ENCODE measurements around the gene A4GALT. TPM values are rescaled to one million over a fixed set of nuclear protein-coding genes. Genes with fewer than 3 reads are reported as not detected.

The A4GALT gene
- total and polyA plus RNA-seq, 2 of the 13 experiments (the other 11 are each of a cell fraction or from before 2014, with no cell fraction given) = 0.09 to 1.1 TPM

DNA sequence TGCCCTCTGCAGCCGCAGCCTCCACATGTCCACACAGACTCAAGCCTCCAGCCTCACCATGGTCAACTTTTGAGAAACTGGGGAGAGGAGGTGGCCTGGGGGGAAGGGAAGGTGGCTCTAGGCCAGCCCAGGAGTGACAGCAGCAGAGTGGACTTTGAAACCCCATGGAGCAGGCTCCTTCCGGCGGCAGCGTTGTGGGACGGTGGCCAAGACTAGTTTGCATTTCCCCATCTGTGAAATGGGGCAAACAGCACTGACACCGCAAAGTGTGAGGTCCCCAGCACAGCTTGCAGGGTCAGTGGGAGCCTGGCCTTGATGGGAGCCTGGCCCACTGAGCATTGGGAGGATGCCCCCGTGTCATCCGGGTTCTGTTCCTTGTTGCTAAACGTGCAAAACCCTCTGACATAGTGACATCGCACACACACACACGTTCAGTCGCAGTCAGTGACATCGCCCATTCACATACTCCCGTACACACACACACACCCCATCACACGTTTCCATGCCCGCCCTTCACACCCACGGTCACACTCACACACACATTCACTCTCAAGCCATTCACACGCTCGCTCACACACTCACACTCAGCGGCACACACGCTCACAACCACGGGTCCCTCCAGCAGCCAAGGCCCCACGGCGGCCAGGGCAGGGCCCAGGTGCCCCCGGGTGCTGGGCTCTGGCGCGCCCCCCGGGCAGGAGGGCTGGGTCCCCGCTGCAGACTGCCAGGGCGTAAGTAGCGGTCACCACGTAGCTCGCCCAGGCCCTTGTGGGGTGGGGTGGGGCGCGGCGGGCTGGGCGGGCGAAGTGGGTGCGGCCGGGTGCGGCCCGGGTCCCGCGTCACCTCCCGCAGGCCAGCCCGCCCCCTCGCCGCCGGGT, 72.1 kb downstream of the A4GALT start (continued):
- TF ChIP-seq ZNF350 (CRISPR knock-in tag; IDR thresholded peaks at IDR 0.05; ENCODE audit: borderline replicate concordance, low read depth) (peak; percentile 83; the same call in 1 of the 2 replicates), ZNF264 (CRISPR knock-in tag; IDR thresholded peaks at IDR 0.05) (peak; percentile 86), NR2F6 (IDR thresholded peaks at IDR 0.05) (peak; percentile 62; the same call in 1 of the 2 replicates), NR2F6 (CRISPR knock-in tag; IDR thresholded peaks at IDR 0.05) (peak; percentile 79), BRD4 (CRISPR knock-in tag; IDR thresholded peaks at IDR 0.05) (peak; percentile 40; the same call in 1 of the 2 replicates), HNRNPH1 (optimal IDR thresholded peaks at IDR 0.05; ENCODE audit: low read depth, low read length) (peak; percentile 11), THYN1 (CRISPR knock-in tag; IDR thresholded peaks at IDR 0.05; ENCODE audit: borderline replicate concordance, low read depth) (no peak), ZSCAN31 (CRISPR knock-in tag; IDR thresholded peaks at IDR 0.05; ENCODE audit: low read depth) (peak; percentile 9; the same call in 1 of the 2 replicates), GATAD2A (CRISPR knock-in tag; IDR thresholded peaks at IDR 0.05) (peak; percentile 80), ZNF614 (CRISPR knock-in tag; IDR thresholded peaks at IDR 0.05; ENCODE audit: borderline replicate concordance) (peak; percentile 64; the same call in 1 of the 2 replicates), HDAC2 (CRISPR knock-in tag; IDR thresholded peaks at IDR 0.05) (peak; percentile 92), TBX3 (IDR thresholded peaks at IDR 0.05; ENCODE audit: borderline replicate concordance) (0 out of 2 replicates have a peak, but pooled peaks have one; percentile 27), ESRRA (CRISPR knock-in tag; IDR thresholded peaks at IDR 0.05; ENCODE audit: low read depth) (peak; percentile 19; the same call in 1 of the 2 replicates), ZNF7 (CRISPR knock-in tag; IDR thresholded peaks at IDR 0.05) (no peak), ZNF160 (CRISPR knock-in tag; IDR thresholded peaks at IDR 0.05) (peak; percentile 25; the same call in 1 of the 2 replicates), ZNF720 (CRISPR knock-in tag; IDR thresholded peaks at IDR 0.05) (no peak), SIX4 (CRISPR knock-in tag; IDR thresholded peaks at IDR 0.05) (peak; percentile 38; the same call in 1 of the 2 replicates), CHD4 (IDR thresholded peaks at IDR 0.05; ENCODE audit: borderline replicate concordance, low read length) (peak; percentile 47; the same call in 1 of the 2 replicates)
- TF ChIP-seq, protein P1, sequence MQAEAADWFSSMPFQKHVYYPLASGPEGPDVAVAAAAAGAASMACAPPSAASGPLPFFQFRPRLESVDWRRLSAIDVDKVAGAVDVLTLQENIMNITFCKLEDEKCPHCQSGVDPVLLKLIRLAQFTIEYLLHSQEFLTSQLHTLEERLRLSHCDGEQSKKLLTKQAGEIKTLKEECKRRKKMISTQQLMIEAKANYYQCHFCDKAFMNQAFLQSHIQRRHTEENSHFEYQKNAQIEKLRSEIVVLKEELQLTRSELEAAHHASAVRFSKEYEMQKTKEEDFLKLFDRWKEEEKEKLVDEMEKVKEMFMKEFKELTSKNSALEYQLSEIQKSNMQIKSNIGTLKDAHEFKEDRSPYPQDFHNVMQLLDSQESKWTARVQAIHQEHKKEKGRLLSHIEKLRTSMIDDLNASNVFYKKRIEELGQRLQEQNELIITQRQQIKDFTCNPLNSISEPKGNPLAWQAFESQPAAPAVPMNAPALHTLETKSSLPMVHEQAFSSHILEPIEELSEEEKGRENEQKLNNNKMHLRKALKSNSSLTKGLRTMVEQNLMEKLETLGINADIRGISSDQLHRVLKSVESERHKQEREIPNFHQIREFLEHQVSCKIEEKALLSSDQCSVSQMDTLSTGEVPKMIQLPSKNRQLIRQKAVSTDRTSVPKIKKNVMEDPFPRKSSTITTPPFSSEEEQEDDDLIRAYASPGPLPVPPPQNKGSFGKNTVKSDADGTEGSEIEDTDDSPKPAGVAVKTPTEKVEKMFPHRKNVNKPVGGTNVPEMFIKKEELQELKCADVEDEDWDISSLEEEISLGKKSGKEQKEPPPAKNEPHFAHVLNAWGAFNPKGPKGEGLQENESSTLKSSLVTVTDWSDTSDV (CRISPR knock-in tag; IDR thresholded peaks at IDR 0.05) = peak; percentile 33; the same call in 1 of the 2 replicates
- TF ChIP-seq, protein P2, sequence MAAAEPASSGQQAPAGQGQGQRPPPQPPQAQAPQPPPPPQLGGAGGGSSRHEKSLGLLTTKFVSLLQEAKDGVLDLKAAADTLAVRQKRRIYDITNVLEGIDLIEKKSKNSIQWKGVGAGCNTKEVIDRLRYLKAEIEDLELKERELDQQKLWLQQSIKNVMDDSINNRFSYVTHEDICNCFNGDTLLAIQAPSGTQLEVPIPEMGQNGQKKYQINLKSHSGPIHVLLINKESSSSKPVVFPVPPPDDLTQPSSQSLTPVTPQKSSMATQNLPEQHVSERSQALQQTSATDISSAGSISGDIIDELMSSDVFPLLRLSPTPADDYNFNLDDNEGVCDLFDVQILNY (CRISPR knock-in tag; conservative IDR thresholded peaks at IDR 0.05) = no peak
- TF ChIP-seq, protein P3, sequence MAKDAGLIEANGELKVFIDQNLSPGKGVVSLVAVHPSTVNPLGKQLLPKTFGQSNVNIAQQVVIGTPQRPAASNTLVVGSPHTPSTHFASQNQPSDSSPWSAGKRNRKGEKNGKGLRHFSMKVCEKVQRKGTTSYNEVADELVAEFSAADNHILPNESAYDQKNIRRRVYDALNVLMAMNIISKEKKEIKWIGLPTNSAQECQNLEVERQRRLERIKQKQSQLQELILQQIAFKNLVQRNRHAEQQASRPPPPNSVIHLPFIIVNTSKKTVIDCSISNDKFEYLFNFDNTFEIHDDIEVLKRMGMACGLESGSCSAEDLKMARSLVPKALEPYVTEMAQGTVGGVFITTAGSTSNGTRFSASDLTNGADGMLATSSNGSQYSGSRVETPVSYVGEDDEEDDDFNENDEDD (CRISPR knock-in tag; IDR thresholded peaks at IDR 0.05; ENCODE audit: borderline replicate concordance) = 0 out of 2 replicates have a peak, but pooled peaks have one; percentile 19
- TF ChIP-seq, protein P4, sequence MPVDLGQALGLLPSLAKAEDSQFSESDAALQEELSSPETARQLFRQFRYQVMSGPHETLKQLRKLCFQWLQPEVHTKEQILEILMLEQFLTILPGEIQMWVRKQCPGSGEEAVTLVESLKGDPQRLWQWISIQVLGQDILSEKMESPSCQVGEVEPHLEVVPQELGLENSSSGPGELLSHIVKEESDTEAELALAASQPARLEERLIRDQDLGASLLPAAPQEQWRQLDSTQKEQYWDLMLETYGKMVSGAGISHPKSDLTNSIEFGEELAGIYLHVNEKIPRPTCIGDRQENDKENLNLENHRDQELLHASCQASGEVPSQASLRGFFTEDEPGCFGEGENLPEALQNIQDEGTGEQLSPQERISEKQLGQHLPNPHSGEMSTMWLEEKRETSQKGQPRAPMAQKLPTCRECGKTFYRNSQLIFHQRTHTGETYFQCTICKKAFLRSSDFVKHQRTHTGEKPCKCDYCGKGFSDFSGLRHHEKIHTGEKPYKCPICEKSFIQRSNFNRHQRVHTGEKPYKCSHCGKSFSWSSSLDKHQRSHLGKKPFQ (CRISPR knock-in tag; IDR thresholded peaks at IDR 0.05; ENCODE audit: insufficient replicate concordance) = no peak

All from HepG2 (cell line).